NB4 (cell line): ENCODE data around the gene BRINP1.

Source experiments
- MYC ChIP-seq: IDR thresholded peaks from 2 replicates; pipeline ENCODE4 v1.6.1; 2011; ENCODE audit warnings: low read depth, low read length
- POLR2A ChIP-seq: IDR thresholded peaks from 2 replicates; pipeline ENCODE4 v1.6.1; 2011; ENCODE audit warnings: mild to moderate bottlenecking; ENCODE audit not compliant: insufficient read length; ENCODE audit errors: extremely low read depth
- TF ChIP-seq, protein P1 (sequence below): IDR thresholded peaks from one replicate; pipeline ENCODE4 v1.5.1; 2012; ENCODE audit warnings: low read depth, low read length

DNA sequence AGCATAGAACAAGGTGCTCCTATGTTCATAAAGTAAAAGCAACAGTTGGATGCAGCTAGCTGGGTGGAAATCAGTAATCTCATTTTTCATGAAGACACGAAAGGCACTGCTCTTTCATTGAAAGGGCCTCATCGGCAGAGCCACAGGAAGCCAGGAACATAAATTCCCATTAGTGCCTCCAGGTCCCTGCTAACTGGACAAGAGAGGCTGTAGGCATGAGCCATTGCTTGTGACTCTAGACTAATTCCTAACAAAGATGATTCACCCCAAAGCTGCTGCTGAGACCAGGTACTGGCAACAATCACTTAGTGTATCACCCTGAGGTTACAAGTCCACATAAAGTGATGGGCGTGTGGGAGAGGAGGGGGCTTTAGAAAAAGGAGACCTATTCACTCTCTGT is 141.8 kb downstream of the BRINP1 start:
- TF ChIP-seq, protein P1, sequence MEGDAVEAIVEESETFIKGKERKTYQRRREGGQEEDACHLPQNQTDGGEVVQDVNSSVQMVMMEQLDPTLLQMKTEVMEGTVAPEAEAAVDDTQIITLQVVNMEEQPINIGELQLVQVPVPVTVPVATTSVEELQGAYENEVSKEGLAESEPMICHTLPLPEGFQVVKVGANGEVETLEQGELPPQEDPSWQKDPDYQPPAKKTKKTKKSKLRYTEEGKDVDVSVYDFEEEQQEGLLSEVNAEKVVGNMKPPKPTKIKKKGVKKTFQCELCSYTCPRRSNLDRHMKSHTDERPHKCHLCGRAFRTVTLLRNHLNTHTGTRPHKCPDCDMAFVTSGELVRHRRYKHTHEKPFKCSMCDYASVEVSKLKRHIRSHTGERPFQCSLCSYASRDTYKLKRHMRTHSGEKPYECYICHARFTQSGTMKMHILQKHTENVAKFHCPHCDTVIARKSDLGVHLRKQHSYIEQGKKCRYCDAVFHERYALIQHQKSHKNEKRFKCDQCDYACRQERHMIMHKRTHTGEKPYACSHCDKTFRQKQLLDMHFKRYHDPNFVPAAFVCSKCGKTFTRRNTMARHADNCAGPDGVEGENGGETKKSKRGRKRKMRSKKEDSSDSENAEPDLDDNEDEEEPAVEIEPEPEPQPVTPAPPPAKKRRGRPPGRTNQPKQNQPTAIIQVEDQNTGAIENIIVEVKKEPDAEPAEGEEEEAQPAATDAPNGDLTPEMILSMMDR, result no peak
- TF ChIP-seq POLR2A, result no peak
- no peak for TF ChIP-seq MYC
